ENCODE measurements around the gene BABAM2.
"Not testable (repeated sequence)": the region's sequence is repeated elsewhere in the genome, so short reads cannot be mapped to it uniquely, and the experiment has no call there.

BABAM2 gene

GRCh38 chr2:27890146-27890923 is at the start of gene BABAM2, which contains the start of gene RBKS:
Gene BABAM2, plus strand, starts transcription at chr2:27890729. Its CDS starts 3,828 bp downstream, at chr2:27894557.
Gene RBKS, minus strand, starts transcription at chr2:27890387. Its CDS starts 42 bp downstream, at chr2:27890345.
- peak; percentile 73 for DNase-seq

- no peak for DNase-seq
Measured at GRCh38 chr2:27842894-27843293, 47.6 kb upstream of the BABAM2 start.

GRCh38 chr2:27843992-27844391 is 46.5 kb upstream of the BABAM2 start:
- DNase-seq, result no peak

GRCh38 chr2:27844821-27845255 is 45.7 kb upstream of the BABAM2 start:
- no peak for DNase-seq

- no peak for DNase-seq
Measured at GRCh38 chr2:27847333-27847732, 43.2 kb upstream of the BABAM2 start.

- no peak for DNase-seq
Measured at GRCh38 chr2:27849558-27850205, 40.8 kb upstream of the BABAM2 start.

- DNase-seq, result no peak
Measured at GRCh38 chr2:27852691-27853090, 37.8 kb upstream of the BABAM2 start.

GRCh38 chr2:27854229-27854862 is 36.2 kb upstream of the BABAM2 start:
- DNase-seq, result no peak

- DNase-seq, result no peak
Measured at GRCh38 chr2:27855476-27855875, 35.1 kb upstream of the BABAM2 start.

- no peak for DNase-seq
Measured at GRCh38 chr2:27856386-27856785, 34.1 kb upstream of the BABAM2 start.

GRCh38 chr2:27856956-27857355 is 33.6 kb upstream of the BABAM2 start:
- DNase-seq, result no peak

GRCh38 chr2:27857417-27858172 is 32.9 kb upstream of the BABAM2 start:
- no peak for DNase-seq

- no peak for DNase-seq
Measured at GRCh38 chr2:27860111-27860510, 30.4 kb upstream of the BABAM2 start.

GRCh38 chr2:27863146-27863545 is 27.4 kb upstream of the BABAM2 start:
- no peak for DNase-seq

GRCh38 chr2:27863955-27864354 is 26.6 kb upstream of the BABAM2 start:
- not testable (repeated sequence) for DNase-seq

GRCh38 chr2:27866237-27866636 is 24.3 kb upstream of the BABAM2 start:
- no peak for DNase-seq

GRCh38 chr2:27869763-27870162 is 20.8 kb upstream of the BABAM2 start:
- DNase-seq, result no peak

- no peak for DNase-seq
Measured at GRCh38 chr2:27870724-27871123, 19.8 kb upstream of the BABAM2 start.

GRCh38 chr2:27871802-27872201 is 18.7 kb upstream of the BABAM2 start:
- no peak for DNase-seq

- DNase-seq, result no peak
Measured at GRCh38 chr2:27873091-27873490, 17.4 kb upstream of the BABAM2 start.

GRCh38 chr2:27875089-27875881 is 15.2 kb upstream of the BABAM2 start:
- DNase-seq, result no peak

GRCh38 chr2:27878825-27879224 is 11.7 kb upstream of the BABAM2 start:
- no peak for DNase-seq
